Neural cell (in vitro differentiated cells): ENCODE results near the gene LOXL4. TPM values are rescaled to one million over a fixed set of nuclear protein-coding genes. Genes with fewer than 3 reads are reported as not detected.

ENCODE experiments used
- H2AFZ ChIP-seq: fragments of 200-600, 300-800 bp; sonication (generic), shearing (Covaris generic); 2 replicates; pipeline ENCODE4 v1.6.0; 2014; ENCODE audit warnings: low read depth, mild to moderate bottlenecking, antibody characterized with exemption, low read length, moderate library complexity
- H3F3A ChIP-seq: fragments of 200-600 bp; shearing (Covaris generic); 2 replicates; pipeline ENCODE4 v1.6.1; 2016; ENCODE audit warnings: mild to moderate bottlenecking, moderate library complexity, mixed read lengths, antibody characterized with exemption, low read length; ENCODE audit not compliant: insufficient read depth, poor library complexity, severe bottlenecking
- H3K27ac ChIP-seq: fragments of 200-600, 300-800 bp; sonication (generic), shearing (Covaris generic); 2 replicates; pipeline ENCODE4 v1.5.1; 2014; ENCODE audit warnings: mild to moderate bottlenecking, low read length, moderate library complexity
- H3K27me3 ChIP-seq: fragments of 300-800, 200-600 bp; sonication (generic), shearing (Covaris generic); 2 replicates; pipeline ENCODE4 v1.6.0; 2014; ENCODE audit warnings: mild to moderate bottlenecking, low read depth, low read length, moderate library complexity; ENCODE audit not compliant: insufficient read depth
- H3K36me3 ChIP-seq: fragments of 300-800, 200-600 bp; sonication (generic), shearing (Covaris generic); 2 replicates; pipeline ENCODE4 v1.5.1; 2014; ENCODE audit warnings: mild to moderate bottlenecking, antibody characterized with exemption, low read length, moderate library complexity; ENCODE audit not compliant: insufficient read depth
- H3K4me2 ChIP-seq: fragments of 300-800, 200-600 bp; sonication (generic), shearing (Covaris generic); 2 replicates; pipeline ENCODE4 v1.6.0; 2014; ENCODE audit warnings: mild to moderate bottlenecking, low read length
- H3K4me3 ChIP-seq: fragments of 300-800, 200-600 bp; sonication (generic), shearing (Covaris generic); 2 replicates; pipeline ENCODE4 v1.5.1; 2014; ENCODE audit warnings: mild to moderate bottlenecking, low read length, moderate library complexity
- H3K79me2 ChIP-seq: fragments of 200-600 bp; shearing (Covaris generic); replicated peaks from 2 replicates; pipeline ENCODE4 v1.6.0; 2014; ENCODE audit warnings: mild to moderate bottlenecking, low read length, moderate library complexity; ENCODE audit not compliant: insufficient read depth
- H3K9ac ChIP-seq: fragments of 300-800, 200-600 bp; sonication (generic), shearing (Covaris generic); 2 replicates; pipeline ENCODE4 v1.6.1; 2016; ENCODE audit warnings: mild to moderate bottlenecking, low read length, mixed read lengths
- H3K9me2 ChIP-seq: fragments of 200-600 bp; shearing (Covaris generic); 2 replicates; pipeline ENCODE4 v1.6.1; 2016; ENCODE audit warnings: mild to moderate bottlenecking, low read length, mixed read lengths; ENCODE audit not compliant: insufficient read depth
- H3K9me3 ChIP-seq: fragments of 200-600, 300-800 bp; sonication (generic), shearing (Covaris generic); 2 replicates; pipeline ENCODE4 v1.6.1; 2016; ENCODE audit warnings: mild to moderate bottlenecking, mixed run types, low read length, moderate library complexity, mixed read lengths
- H4K20me1 ChIP-seq: fragments of 200-600 bp; shearing (Covaris generic); 2 replicates; pipeline ENCODE4 v1.6.1; 2016; ENCODE audit warnings: mild to moderate bottlenecking, mixed run types; ENCODE audit not compliant: insufficient read depth
- CTCF ChIP-seq: fragments of 450-650 bp; IDR thresholded peaks from 2 replicates; pipeline ENCODE4 v1.5.1; 2014; ENCODE audit warnings: antibody characterized with exemption, mild to moderate bottlenecking, moderate library complexity; ENCODE audit not compliant: poor library complexity, severe bottlenecking
- EP300 ChIP-seq: fragments of 450-650 bp; conservative IDR thresholded peaks from 2 replicates; pipeline ENCODE4 v1.6.1; 2014; ENCODE audit warnings: antibody characterized with exemption, mild to moderate bottlenecking, moderate library complexity; ENCODE audit not compliant: poor library complexity, severe bottlenecking
- EZH2 ChIP-seq: fragments of 200-600, 300-800 bp; shearing (Covaris generic), sonication (generic); IDR thresholded peaks from 2 replicates; pipeline ENCODE4 v1.6.1; 2014; ENCODE audit warnings: antibody characterized with exemption, low read length, borderline replicate concordance, mild to moderate bottlenecking; ENCODE audit not compliant: insufficient read depth, poor library complexity, severe bottlenecking
- MXI1 ChIP-seq: fragments of 450-650 bp; conservative IDR thresholded peaks from 2 replicates; pipeline ENCODE4 v1.6.1; 2014; ENCODE audit warnings: antibody characterized with exemption, mild to moderate bottlenecking; ENCODE audit not compliant: poor library complexity, severe bottlenecking
- POLR2AphosphoS5 ChIP-seq: IDR thresholded peaks from 2 replicates; pipeline ENCODE4 v1.6.1; 2012
- RAD21 ChIP-seq: fragments of 450-650 bp; conservative IDR thresholded peaks from 2 replicates; pipeline ENCODE4 v1.6.1; 2014; ENCODE audit warnings: antibody characterized with exemption, mild to moderate bottlenecking, moderate library complexity
- REST ChIP-seq: IDR thresholded peaks from 2 replicates; pipeline ENCODE4 v1.6.1; 2012; ENCODE audit warnings: borderline replicate concordance
- SMC3 ChIP-seq: fragments of 450-650 bp; conservative IDR thresholded peaks from 2 replicates; pipeline ENCODE4 v1.6.1; 2014; ENCODE audit warnings: antibody characterized with exemption, mild to moderate bottlenecking, moderate library complexity; ENCODE audit not compliant: poor library complexity
- TAF1 ChIP-seq: IDR thresholded peaks from 2 replicates; pipeline ENCODE4 v1.6.1; 2012; ENCODE audit warnings: low read depth
- polyA plus RNA-seq: library from polyadenylated mRNA; depleted of rRNA; stranded (reverse); fragments of >200 nt; gene quantifications from 2 replicates; pipeline ENCODE4 v1.2.3, GENCODE V29; 2014

Gene LOXL4
- polyA plus RNA-seq, 1 donor from 2014 or later: not detected

- H3K9me3 ChIP-seq: no peaks in the 10 kb centered on the region
- no peaks in the 10 kb centered on the region for H3K36me3 ChIP-seq
- H3F3A ChIP-seq: no peaks in the 10 kb centered on the region
- no peaks in the 10 kb centered on the region for H3K9me2 ChIP-seq
- TF ChIP-seq SMC3: no peak
- TF ChIP-seq POLR2AphosphoS5: no peak
- no peak for TF ChIP-seq EP300
- TF ChIP-seq CTCF: no peak
- TF ChIP-seq REST: no peak
- no peak for TF ChIP-seq TAF1
- no peak for TF ChIP-seq EZH2
- TF ChIP-seq MXI1: no peak
- no peak for TF ChIP-seq RAD21
- H3K79me2 ChIP-seq: no peaks in the 10 kb centered on the region
- H3K4me3 ChIP-seq: no peak overlapping the region
- H3K27ac ChIP-seq: no peak overlapping the region
- no peaks in the 10 kb centered on the region for H4K20me1 ChIP-seq
- H3K9ac ChIP-seq: no peak overlapping the region
- no peaks in the 10 kb centered on the region for H3K27me3 ChIP-seq
- no peak overlapping the region for H2AFZ ChIP-seq
- H3K4me2 ChIP-seq: no peak overlapping the region
These were observed 38.5 kb upstream of the LOXL4 start for GRCh38 chr10:98306501-98306900.

- Histone ChIP-seq H3F3A (no peaks in the 10 kb centered on the region), H2AFZ (no peak overlapping the region), H3K9me3 (no peaks in the 10 kb centered on the region), H4K20me1 (no peaks in the 10 kb centered on the region), H3K9me2 (no peaks in the 10 kb centered on the region), H3K4me2 (no peak overlapping the region), H3K9ac (no peak overlapping the region), H3K4me3 (no peak overlapping the region), H3K79me2 (no peaks in the 10 kb centered on the region), H3K36me3 (no peaks in the 10 kb centered on the region), H3K27ac (no peak overlapping the region), H3K27me3 (no peaks in the 10 kb centered on the region)
- TF ChIP-seq MXI1: no peak
- TF ChIP-seq EZH2: no peak
- no peak for TF ChIP-seq CTCF
- no peak for TF ChIP-seq RAD21
- TF ChIP-seq SMC3: no peak
- TF ChIP-seq POLR2AphosphoS5: no peak
- TF ChIP-seq TAF1: no peak
- no peak for TF ChIP-seq REST
- no peak for TF ChIP-seq EP300
These were observed 35.6 kb upstream of the LOXL4 start for GRCh38 chr10:98303569-98303968.
